Stimulated activated CD8-positive, alpha-beta memory T cell treated with anti-CD3 and anti-CD28 coated beads, Interleukin-4, amount 100 ng/mL, for 4 hours (primary cell): ENCODE data around the gene ZNF428.
"Not testable (repeated sequence)": the region's sequence is repeated elsewhere in the genome, so short reads cannot be mapped to it uniquely, and the experiment has no call there.

ENCODE experiments used
- DNase-seq, 2 donors: peaks; one replicate each; pipeline ENCODE4 v3.0.0-alpha.2; 2020; ENCODE audit warnings: low read depth in 2 of 2, low spot score in 1 of 2

The ZNF428 gene

DNA sequence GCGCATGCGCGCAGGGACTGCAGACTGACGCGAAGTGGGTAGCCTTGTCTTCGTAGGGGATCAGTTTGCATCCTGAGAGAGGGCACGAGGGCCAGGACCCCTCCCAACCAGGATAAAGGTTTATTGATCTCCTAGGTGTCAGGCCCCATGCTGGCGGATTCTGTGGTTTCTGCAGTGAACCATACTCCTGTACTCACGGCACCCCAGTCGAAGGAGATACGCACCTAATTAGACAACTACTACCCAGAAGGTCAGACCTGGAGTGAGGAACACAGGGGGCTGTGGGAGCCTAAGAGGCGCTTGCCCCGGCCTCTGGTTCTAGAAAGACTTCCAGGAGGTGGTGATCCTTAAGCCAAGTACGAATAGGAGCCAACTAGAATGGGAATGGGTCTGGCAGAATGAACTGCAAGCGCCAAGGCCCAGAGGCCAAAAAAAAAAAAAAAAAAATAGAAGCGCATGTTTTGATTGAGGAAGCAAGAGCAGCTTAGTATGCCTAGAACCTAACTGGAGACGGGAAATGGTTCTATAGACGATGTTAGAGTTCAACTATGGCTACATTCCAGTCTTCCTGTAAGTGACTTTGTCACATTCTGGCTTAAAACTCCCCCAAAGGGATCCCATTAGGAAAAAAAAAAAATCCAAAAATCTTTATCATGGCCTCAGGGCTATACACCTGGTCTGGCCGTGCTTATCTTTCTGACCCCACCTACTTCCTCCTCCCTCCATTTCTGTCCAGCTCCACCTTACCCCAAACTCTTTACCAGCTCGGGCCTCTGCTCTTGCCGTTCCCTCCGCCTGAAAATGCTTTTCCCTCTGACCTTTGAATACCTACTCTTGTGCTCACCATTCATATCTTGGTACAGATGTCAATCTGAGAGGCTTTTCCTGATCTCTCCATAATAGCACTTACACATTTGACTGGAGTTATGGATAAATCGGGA is 902 bp upstream of the ZNF428 start:
- DNase-seq, result peak in 1 of 2 donors; percentile 76

GRCh38 chr19:43618921-43619261 is 538 bp downstream of the ZNF428 start:
- DNase-seq, result no peak

DNA sequence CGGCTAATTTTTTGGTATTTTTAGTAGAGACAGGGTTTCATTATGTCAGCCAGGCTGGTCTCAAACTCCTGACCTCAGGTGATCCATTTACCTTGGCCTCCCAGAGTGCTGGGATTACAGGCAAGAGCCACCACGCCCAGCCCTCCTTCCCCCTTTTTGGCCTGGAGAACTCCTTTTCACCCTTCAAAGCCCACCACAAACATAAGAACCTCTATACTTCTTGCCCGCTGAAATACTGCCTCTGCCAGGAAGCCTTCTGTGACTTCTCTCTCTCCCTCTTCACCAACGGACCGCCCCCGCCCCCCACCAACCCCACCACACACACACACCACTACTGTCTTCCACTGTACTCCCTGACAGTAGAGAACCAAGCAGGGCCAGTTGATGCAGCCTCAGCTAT is 2.5 kb downstream of the ZNF428 start:
- DNase-seq, result no peak

DNA sequence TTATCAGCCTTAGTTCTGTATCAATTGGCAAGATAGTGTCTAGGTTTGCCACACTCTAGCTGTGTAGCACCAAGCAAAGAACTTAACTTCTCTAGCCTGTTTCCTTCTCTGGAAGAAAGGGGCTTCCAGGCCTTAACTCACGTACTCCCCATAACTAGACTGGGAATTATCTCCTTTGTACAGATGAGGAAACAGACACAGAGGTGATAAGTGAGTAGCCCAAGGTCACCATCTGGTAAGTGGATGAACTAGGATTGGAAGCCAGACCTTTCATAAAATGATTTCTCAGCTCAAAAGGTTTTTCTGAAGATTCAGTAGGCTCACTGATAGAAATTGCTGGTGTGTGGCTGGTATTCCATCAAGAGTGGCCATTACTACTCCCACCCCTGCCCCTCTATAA is 3.1 kb downstream of the ZNF428 start:
- no peak for DNase-seq

GRCh38 chr19:43612374-43612773 is 7.1 kb downstream of the ZNF428 start:
- DNase-seq, result no peak

- DNase-seq, result no peak
Measured at GRCh38 chr19:43611788-43612187, 7.6 kb downstream of the ZNF428 start, which contains the start of gene SRRM5. Gene SRRM5 (plus strand): TSS chr19:43612088. CDS start chr19:43612122, 34 bp downstream.

GRCh38 chr19:43610493-43610892 is 8.9 kb downstream of the ZNF428 start:
- DNase-seq, result no peak

GRCh38 chr19:43609872-43610271 is 9.6 kb downstream of the ZNF428 start:
- DNase-seq, result no peak

DNA sequence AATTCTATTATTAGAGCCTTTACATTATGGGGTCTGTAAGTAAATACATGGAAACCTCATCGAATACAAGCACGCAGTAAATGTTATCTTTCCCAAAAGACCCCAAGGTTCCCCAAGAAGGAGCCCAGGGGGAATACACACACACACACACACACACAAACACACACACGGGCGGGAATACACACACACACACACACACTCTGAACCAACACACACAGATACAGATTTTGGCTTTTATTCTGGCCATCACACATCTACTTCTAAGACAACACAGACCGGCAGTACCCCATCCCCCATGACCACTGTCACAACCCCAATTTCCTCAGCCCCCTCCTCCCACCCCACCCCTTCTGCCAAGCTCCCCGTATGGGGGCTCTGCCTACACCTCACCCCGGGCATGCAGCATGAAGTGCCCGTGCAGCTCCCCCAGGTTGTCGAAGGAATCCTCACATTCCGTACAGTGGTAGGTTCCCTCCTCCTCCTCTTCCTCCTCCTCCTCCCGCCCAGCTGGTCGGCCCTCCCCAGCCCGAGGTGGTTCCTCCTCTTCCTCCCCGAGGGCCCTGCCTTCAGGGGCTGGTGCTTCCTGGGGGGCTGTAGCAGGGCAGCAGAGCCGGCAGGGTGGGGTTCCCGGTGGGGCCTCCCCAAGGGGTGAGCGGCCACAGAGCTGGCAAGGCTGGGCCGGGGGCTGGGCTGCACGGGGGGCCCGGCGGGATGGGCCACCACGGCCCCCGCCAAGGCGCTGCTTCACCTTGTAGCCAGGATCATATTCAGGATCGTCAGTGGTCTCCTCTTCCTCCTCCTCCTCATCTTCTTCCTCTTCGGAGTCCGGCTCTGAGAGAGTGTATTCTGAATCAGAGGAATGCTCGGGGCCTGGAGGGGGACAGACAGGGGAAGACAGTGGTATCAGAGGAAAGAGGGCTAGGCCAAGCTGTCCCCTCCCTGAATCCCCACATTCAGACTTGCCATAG is 11.9 kb downstream of the ZNF428 start:
- DNase-seq, result no peak

DNA sequence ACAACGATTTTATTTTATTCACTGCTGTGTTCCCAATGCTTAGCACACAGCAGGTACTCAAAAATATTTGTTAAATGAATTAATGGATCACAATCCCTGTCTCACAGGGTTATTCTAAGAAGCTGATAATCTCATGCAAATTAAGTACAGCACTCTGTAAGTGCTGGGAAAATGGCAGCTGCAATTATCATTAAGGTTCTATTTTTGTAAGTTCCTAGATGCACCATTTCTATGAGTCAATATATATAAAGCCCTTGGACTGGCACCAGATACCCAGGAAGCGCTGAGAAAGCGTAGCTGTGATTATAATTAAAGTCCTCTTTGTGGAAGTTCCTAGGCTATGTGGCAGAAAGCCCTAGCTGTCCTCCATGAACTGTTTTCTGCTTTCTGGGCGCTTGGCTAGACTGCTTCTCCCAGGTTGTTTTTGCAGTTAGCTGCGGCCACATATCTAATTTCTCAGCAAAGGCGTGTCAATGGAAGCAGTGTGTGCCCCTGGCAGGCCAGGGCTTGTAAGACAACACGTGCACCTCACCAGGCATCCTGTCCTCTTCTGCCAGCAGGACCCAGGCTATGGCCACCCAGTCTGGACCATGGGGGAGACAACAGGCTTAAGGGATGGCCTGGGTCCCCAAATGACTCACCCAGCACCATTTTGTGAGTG is 12.7 kb downstream of the ZNF428 start:
- no peak for DNase-seq

GRCh38 chr19:43605875-43606568 is 13.4 kb downstream of the ZNF428 start:
- DNase-seq, result no peak

- not testable (repeated sequence) for DNase-seq
Measured at GRCh38 chr19:43600326-43600725, 19.1 kb downstream of the ZNF428 start.

DNA sequence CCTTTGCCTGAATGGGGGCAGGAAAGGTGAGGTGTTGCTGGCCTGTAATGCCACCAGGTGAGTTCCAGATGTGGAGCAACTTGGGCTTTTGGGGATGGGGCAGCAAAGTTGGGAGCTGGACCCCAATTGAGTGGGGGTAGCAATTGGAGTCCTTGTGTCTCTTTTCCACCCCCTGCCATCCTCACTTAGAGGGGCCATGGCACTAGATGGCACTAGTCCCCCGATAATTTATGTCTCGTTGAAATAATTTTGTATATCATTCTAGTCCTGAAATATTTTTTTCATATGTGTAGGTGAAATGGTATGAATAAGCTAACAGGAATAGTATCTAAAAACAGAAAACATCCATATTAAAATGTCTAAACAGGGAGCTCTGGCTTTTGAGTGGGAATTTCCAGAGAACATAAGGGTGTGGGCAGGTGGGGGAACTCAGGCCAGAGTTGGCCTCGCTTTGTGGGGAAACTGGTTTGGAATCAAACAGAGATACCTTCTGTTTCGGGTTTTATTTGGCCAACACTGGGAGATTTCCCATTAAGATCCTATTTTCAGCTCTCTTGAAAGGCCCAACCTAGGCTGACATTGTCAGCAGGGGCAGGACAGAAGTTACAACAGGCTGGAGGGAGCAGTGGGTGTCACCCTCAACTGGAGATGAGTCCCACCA is 19.7 kb downstream of the ZNF428 start:
- no peak for DNase-seq

DNA sequence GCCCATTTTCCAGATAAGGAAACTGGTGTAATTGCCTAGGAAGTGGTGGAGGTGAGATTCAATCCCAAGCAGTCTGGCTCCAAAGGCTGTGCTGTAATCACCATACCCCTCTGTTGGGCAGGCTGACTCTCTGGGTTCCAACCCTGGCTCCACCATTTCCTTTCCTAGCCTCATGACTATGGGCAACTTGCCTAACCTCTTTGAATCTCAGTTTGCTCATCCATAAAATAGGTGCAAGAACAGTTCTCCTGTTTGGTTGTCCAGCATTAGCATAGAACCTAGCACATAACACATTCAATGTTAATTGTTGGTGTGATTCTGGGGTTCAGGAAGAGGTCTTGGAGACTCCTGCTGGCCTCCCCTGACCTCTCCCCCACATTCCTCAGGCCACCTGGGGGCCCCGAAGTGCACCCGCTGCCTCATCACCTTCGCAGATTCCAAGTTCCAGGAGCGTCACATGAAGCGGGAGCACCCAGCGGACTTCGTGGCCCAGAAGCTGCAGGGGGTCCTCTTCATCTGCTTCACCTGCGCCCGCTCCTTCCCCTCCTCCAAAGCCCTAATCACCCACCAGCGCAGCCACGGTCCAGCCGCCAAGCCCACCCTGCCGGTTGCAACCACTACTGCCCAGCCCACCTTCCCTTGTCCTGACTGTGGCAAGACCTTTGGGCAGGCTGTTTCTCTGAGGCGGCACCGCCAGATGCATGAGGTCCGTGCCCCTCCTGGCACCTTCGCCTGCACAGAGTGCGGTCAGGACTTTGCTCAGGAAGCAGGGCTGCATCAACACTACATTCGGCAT is 20.8 kb downstream of the ZNF428 start:
- no peak for DNase-seq

DNA sequence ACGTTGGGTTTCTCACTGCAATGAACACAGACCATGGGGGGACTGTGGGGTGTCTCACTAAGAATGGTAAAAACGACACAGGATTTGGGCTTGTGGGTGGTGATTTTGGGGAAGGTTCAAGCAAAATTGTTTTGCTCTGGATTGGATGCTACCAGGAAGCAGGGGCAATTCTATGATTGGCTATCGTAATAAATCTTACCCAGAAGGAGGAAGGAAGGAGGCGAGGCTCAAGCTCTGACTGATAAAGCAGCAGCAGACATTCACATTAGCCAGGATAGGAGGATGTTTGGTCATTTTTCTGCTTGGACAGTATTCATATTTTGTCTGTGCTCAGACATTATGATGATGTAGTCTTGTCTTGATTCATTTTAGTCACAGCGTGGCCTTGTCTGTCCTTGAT is 21.6 kb downstream of the ZNF428 start:
- no peak for DNase-seq

GRCh38 chr19:43596842-43597461 is 22.5 kb downstream of the ZNF428 start:
- DNase-seq, result no peak

- DNase-seq, result peak; percentile 100
Measured at GRCh38 chr19:43595999-43596841, 23.2 kb downstream of the ZNF428 start, which contains the start of the genes IRGQ and ZNF576. Gene IRGQ (minus strand): TSS chr19:43596134. CDS start chr19:43595338, 796 bp downstream. Gene ZNF576 (plus strand): TSS chr19:43596595. CDS start chr19:43597109, 514 bp downstream.

DNA sequence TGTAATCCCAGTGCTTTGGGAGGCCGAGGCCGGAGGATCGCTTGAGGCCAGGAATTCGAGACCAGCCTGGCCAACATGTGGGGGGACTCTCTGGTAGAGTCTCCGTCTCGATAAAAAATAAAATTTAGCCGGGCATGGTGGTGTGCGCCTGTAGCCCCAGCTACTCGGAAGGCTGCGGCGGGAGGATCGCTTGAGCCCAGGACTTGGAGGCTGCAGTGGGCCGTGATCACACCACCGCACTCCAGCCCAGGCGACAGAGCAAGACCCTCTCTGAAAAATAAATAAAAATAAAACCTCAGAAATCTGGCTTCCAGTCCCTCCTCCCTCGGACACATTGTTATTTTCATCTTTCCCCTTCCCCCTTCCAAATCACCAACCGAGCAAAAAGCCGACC is 23.8 kb downstream of the ZNF428 start:
- DNase-seq, result no peak
